Anterior cingulate cortex (tissue), 58 donors: Measurements from ENCODE around the gene IQCH.

Source experiments
- DNase-seq, 58 donors: peaks; one replicate each; lab custom pipeline; 2025; lab: John Stamatoyannopoulos, UW

The IQCH gene

DNA sequence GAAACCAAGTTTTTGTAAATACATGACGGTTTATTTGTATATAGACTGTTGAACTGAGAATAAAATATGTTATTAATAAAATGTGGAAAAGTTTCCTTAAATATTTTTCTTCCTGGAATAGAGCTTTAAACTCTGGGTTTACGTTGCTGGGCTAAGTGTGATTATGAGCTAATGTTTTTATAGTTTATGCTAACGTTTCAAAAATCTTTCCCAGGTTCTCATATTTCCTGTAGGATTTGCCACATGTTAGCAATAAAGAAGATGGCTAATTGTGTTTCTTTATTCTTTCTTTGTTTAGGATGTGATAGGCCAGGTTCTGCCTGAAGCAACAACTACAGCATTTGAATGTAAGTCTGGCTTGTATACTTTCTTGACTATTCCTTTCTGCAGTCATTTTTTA is 295.1 kb downstream of the IQCH start:
- DNase-seq, result no peak

GRCh38 chr15:67550522-67550921 is 295.9 kb downstream of the IQCH start:
- DNase-seq, result no peak

- no peak for DNase-seq
Observed at GRCh38 chr15:67551207-67551743, 296.7 kb downstream of the IQCH start.
